ELR (cell line): ENCODE results near the gene DAPK3.
"Not testable (repeated sequence)": the region's sequence is repeated elsewhere in the genome, so short reads cannot be mapped to it uniquely, and the experiment has no call there.

Experiments used
- DNase-seq: peaks from one replicate; pipeline ENCODE4 v3.0.0-alpha.2; 2015; ENCODE audit warnings: low read depth

DAPK3 gene

GRCh38 chr19:3978145-3978544 lies 7.2 kb upstream of the DAPK3 start:
- DNase-seq, result no peak

- peak; percentile 32 for DNase-seq
Observed at GRCh38 chr19:3977242-3978143, 6.6 kb upstream of the DAPK3 start.

GRCh38 chr19:3976495-3977241 lies 5.8 kb upstream of the DAPK3 start:
- peak; percentile 54 for DNase-seq

GRCh38 chr19:3975637-3976087 lies 4.8 kb upstream of the DAPK3 start:
- DNase-seq, result peak; percentile 30

- DNase-seq, result peak; percentile 32
Observed at GRCh38 chr19:3975144-3975543, 4.2 kb upstream of the DAPK3 start.

- DNase-seq, result peak; percentile 22
Observed at GRCh38 chr19:3970313-3970807, 539 bp downstream of the DAPK3 start.

GRCh38 chr19:3969435-3970312 lies 1.2 kb downstream of the DAPK3 start:
- peak; percentile 95 for DNase-seq

- DNase-seq, result peak; percentile 100
Observed at GRCh38 chr19:3968556-3969434, 2.1 kb downstream of the DAPK3 start.

- not testable (repeated sequence) for DNase-seq
Observed at GRCh38 chr19:3967983-3968382, 2.9 kb downstream of the DAPK3 start.

- no peak for DNase-seq
Observed at GRCh38 chr19:3966051-3967017, 4.6 kb downstream of the DAPK3 start.

- DNase-seq, result no peak
Observed at GRCh38 chr19:3964256-3965194, 6.4 kb downstream of the DAPK3 start.

- no peak for DNase-seq
Observed at GRCh38 chr19:3963458-3964255, 7.2 kb downstream of the DAPK3 start.

GRCh38 chr19:3961007-3961406 lies 9.9 kb downstream of the DAPK3 start:
- DNase-seq, result no peak

- no peak for DNase-seq
Observed at GRCh38 chr19:3959766-3960131, 11.2 kb downstream of the DAPK3 start.

GRCh38 chr19:3958836-3959765 lies 11.8 kb downstream of the DAPK3 start:
- no peak for DNase-seq

- DNase-seq, result no peak
Observed at GRCh38 chr19:3955688-3956087, 15.2 kb downstream of the DAPK3 start.

GRCh38 chr19:3955276-3955675 lies 15.6 kb downstream of the DAPK3 start:
- DNase-seq, result not testable (repeated sequence)
